Upper lobe of left lung (tissue), 6 donors: ENCODE results near the gene NFATC3. TPM values are rescaled to one million over a fixed set of nuclear protein-coding genes. Genes with fewer than 3 reads are reported as not detected.
A peak's percentile ranks its signal among the peaks of the same experiment; 100 is the strongest.

Experiments used
- ATAC-seq, 2 donors: fragments of 200-7000 bp; cut with Tn5 transposase; one replicate each; pipeline ENCODE4 v1.9.1; 2022; ENCODE audit warnings: mild to moderate bottlenecking in 2 of 2, moderate library complexity in 2 of 2; ENCODE audit not compliant: low FRiP score in 2 of 2
- DNase-seq, 2 donors: peaks; one replicate each; pipeline ENCODE4 v3.0.0-alpha.2; 2019 to 2020
- H3K27ac ChIP-seq, 4 donors: fragments of 200-600 bp; sonication (generic); one replicate each; pipeline ENCODE4 v1.5.1; 2016 to 2019
- H3K27me3 ChIP-seq, 4 donors: fragments of 200-600 bp; sonication (generic); one replicate each; pipeline ENCODE4 v1.5.1; 2017 to 2019
- H3K36me3 ChIP-seq, 4 donors: fragments of 200-600 bp; sonication (generic); one replicate each; pipeline ENCODE4 v1.5.1; 2016 to 2019
- H3K4me1 ChIP-seq, 4 donors: fragments of 200-600 bp; sonication (generic); one replicate each; pipeline ENCODE4 v1.5.1; 2018 to 2019
- H3K4me3 ChIP-seq, 4 donors: fragments of 200-600 bp; sonication (generic); one replicate each; pipeline ENCODE4 v1.5.1; 2017 to 2019; ENCODE audit warnings: mild to moderate bottlenecking in 2 of 4, moderate library complexity in 1 of 4
- H3K9me3 ChIP-seq, 4 donors: fragments of 200-600 bp; sonication (generic); one replicate each; pipeline ENCODE4 v1.5.1; 2018 to 2019
- CTCF ChIP-seq, 6 experiments: fragments of 450-650 bp in 4 of 6; fragments of 200-600 bp in 2 of 6; sonication (generic) in 2 of 6; IDR thresholded peaks; one replicate each; pipeline ENCODE4 v1.5.1; 2016 to 2019; ENCODE audit warnings: antibody characterized with exemption in 6 of 6
- EP300 ChIP-seq, 4 donors: sonication (generic); formaldehyde crosslinking; IDR thresholded peaks; one replicate each; pipeline ENCODE4 v1.5.1; 2017; ENCODE audit warnings: antibody characterized with exemption in 4 of 4, control low read depth in 2 of 4
- POLR2A ChIP-seq, 4 donors: fragments of 450-650 bp; IDR thresholded peaks; one replicate each; pipeline ENCODE4 v1.5.1; 2016 to 2017; ENCODE audit warnings: antibody characterized with exemption in 4 of 4, mild to moderate bottlenecking in 2 of 4
- POLR2AphosphoS5 ChIP-seq, 2 donors: sonication (generic); formaldehyde crosslinking; IDR thresholded peaks; one replicate each; pipeline ENCODE4 v1.5.1; 2017; ENCODE audit warnings: antibody characterized with exemption in 2 of 2
- WGBS, 2 donors: methylation state at CpG; one replicate each; pipeline ENCODE4 v1.1.5; 2017 to 2018; 5-methylcytosine and 5-hydroxymethylcytosine counted together
- total RNA-seq, 6 donors: library from RNA; depleted of rRNA in 4 of 6; stranded (reverse); fragments of >200 nt in 4 of 6; gene quantifications; one replicate each; pipeline versions ENCODE4 v1.1.0 to v1.2.1, GENCODE V29; 2016 to 2021
- donor health status: DM: no; HTN: no; CAD: no; lungs with moderate emphysema.
- donor health status: DM: no; HTN: yes; CAD: no; lungs with severe emphysema.

NFATC3 gene
- total RNA-seq, 6 donors from 2014 or later: 49.1 to 95.3 (median 68.0) TPM

DNA sequence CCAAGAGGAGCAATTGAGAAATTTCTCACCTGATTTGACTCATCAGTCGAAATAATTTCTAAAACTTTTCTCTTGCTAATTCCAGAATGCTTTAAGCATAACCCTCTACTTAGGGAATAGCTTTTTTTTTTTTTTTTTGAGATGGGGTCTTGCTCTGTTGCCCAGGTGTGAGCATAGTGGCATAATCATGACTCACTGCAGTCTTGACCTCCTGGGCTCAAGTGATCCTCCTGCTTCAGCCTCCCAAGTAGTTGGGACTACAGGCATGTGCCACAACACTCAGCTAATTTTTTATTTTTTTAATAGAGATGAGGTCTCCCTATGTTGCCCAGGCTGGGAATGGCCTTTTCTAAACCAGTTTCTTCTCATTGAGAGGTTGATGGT lies 13.7 kb upstream of the NFATC3 start:
- WGBS, 2 donors: 86 to 93% methylated on average over 1 of the region's 1 CpG
- Histone ChIP-seq H3K36me3 (peaks cover 0 to 47% (median 35%) of the 10 kb centered on the region in 4 donors), H3K27ac (no peak overlapping the region), H3K9me3 (no peaks in the 10 kb centered on the region), H3K4me1 (peaks cover 22 to 44% (median 28%) of the 10 kb centered on the region in 4 donors), H3K27me3 (no peaks in the 10 kb centered on the region), H3K4me3 (no peak overlapping the region)
- DNase-seq: no peak
- ATAC-seq: no peak
- TF ChIP-seq POLR2AphosphoS5 (IDR thresholded peaks at IDR 0.05): no peak
- TF ChIP-seq CTCF (IDR thresholded peaks at IDR 0.05): no peak
- no peak for TF ChIP-seq POLR2A (IDR thresholded peaks at IDR 0.05)
- TF ChIP-seq EP300 (IDR thresholded peaks at IDR 0.05): no peak

DNA sequence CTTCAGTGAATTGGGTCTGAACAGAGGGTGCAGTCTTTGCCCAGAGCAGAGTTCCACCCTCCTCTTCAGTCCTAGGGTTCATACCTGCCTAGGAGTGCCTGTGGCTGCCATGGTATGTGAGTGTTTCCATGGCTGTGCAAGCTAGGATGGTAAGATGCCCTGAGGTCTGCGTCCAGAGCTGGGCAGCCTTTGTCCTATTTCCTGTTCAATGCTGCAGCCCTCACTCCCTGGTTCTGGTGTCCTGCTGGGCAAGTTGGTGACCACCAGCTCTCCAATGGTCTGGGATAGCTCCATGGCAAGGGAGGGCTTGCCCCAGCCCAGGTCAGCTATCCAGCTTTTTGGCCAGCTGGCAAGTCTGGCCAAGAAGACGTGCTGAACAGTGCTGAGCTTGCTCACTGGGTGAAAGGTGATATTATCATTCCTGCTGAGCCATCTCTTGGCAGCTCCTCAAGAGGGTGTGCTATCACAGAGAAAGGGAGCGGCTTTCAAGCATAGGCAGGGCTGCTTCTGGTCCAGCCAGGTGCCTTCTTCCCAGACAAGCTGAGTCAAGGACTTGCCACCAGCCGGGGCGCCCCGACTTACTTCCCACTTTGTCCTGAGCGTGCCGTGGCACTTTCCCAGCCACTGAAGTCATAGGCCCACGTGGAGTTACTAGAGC lies 13.0 kb upstream of the NFATC3 start:
- Histone ChIP-seq H3K27ac (peak overlapping the region in 2 of 4 donors; percentile 21 to 27), H3K9me3 (no peaks in the 10 kb centered on the region), H3K4me3 (no peak overlapping the region), H3K4me1 (peaks cover 22 to 41% (median 27%) of the 10 kb centered on the region in 4 donors), H3K36me3 (peaks cover 0 to 53% (median 37%) of the 10 kb centered on the region in 4 donors), H3K27me3 (no peaks in the 10 kb centered on the region)
- ATAC-seq (no peak), DNase-seq (peak in 1 of 2 donors; percentile 39)
- WGBS, 2 donors: 73 to 77% methylated on average over 6 to 9 of the region's 9 CpGs
- TF ChIP-seq CTCF (IDR thresholded peaks at IDR 0.05) (no peak), POLR2A (IDR thresholded peaks at IDR 0.05) (no peak), POLR2AphosphoS5 (IDR thresholded peaks at IDR 0.05) (no peak), EP300 (IDR thresholded peaks at IDR 0.05) (no peak)

GRCh38 chr16:68073902-68074760 lies 11.0 kb upstream of the NFATC3 start:
- ATAC-seq: no peak
- Histone ChIP-seq H3K27ac (peak overlapping the region in 2 of 4 donors; percentile 10 to 45), H3K4me1 (peaks cover 29 to 47% (median 31%) of the 10 kb centered on the region in 4 donors), H3K9me3 (no peaks in the 10 kb centered on the region), H3K36me3 (peaks cover 0 to 62% (median 38%) of the 10 kb centered on the region in 4 donors), H3K4me3 (no peak overlapping the region), H3K27me3 (no peaks in the 10 kb centered on the region)
- no peak for DNase-seq
- 91 to 94% methylated on average over 8 to 9 of the region's 9 CpGs for WGBS, 2 donors
- TF ChIP-seq POLR2A (IDR thresholded peaks at IDR 0.05): no peak
- no peak for TF ChIP-seq CTCF (IDR thresholded peaks at IDR 0.05)
- TF ChIP-seq POLR2AphosphoS5 (IDR thresholded peaks at IDR 0.05): no peak
- TF ChIP-seq EP300 (IDR thresholded peaks at IDR 0.05): no peak

- no peak for TF ChIP-seq EP300 (IDR thresholded peaks at IDR 0.05)
- TF ChIP-seq POLR2AphosphoS5 (IDR thresholded peaks at IDR 0.05): no peak
- TF ChIP-seq POLR2A (IDR thresholded peaks at IDR 0.05): no peak
- TF ChIP-seq CTCF (IDR thresholded peaks at IDR 0.05): no peak
- ATAC-seq: no peak
- Histone ChIP-seq H3K9me3 (no peaks in the 10 kb centered on the region), H3K4me3 (no peak overlapping the region), H3K36me3 (peaks cover 0 to 62% (median 36%) of the 10 kb centered on the region in 4 donors), H3K4me1 (peaks cover 29 to 47% (median 31%) of the 10 kb centered on the region in 4 donors), H3K27me3 (no peaks in the 10 kb centered on the region), H3K27ac (peak overlapping the region in 3 of 4 donors; percentile 10 to 45 (median 25))
- WGBS, 2 donors: 69 to 76% methylated on average over 6 of the region's 6 CpGs
- DNase-seq: peak in 1 of 2 donors; percentile 63
Measured at GRCh38 chr16:68074850-68075555, 10.2 kb upstream of the NFATC3 start.
